ENCODE data around the gene STUB1.

- TF ChIP-seq POLR2A (IDR thresholded peaks at IDR 0.05) = no peak
- TF ChIP-seq, protein P1, sequence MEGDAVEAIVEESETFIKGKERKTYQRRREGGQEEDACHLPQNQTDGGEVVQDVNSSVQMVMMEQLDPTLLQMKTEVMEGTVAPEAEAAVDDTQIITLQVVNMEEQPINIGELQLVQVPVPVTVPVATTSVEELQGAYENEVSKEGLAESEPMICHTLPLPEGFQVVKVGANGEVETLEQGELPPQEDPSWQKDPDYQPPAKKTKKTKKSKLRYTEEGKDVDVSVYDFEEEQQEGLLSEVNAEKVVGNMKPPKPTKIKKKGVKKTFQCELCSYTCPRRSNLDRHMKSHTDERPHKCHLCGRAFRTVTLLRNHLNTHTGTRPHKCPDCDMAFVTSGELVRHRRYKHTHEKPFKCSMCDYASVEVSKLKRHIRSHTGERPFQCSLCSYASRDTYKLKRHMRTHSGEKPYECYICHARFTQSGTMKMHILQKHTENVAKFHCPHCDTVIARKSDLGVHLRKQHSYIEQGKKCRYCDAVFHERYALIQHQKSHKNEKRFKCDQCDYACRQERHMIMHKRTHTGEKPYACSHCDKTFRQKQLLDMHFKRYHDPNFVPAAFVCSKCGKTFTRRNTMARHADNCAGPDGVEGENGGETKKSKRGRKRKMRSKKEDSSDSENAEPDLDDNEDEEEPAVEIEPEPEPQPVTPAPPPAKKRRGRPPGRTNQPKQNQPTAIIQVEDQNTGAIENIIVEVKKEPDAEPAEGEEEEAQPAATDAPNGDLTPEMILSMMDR (IDR thresholded peaks at IDR 0.05) = no peak
These were observed 42.1 kb upstream of the STUB1 start for GRCh38 chr16:638034-638543.
